ENCODE results near the gene KRT7.
"Not testable (repeated sequence)": the region's sequence is repeated elsewhere in the genome, so short reads cannot be mapped to it uniquely, and the experiment has no call there.

KRT7 gene

GRCh38 chr12:52251367-52252051, 18.5 kb downstream of the KRT7 start:
- no peak for DNase-seq (ENCODE audit: low read depth in 1 of 2, low spot score in 1 of 2)
- peaks cover 9% of the 10 kb centered on the region for H3K27me3 ChIP-seq (ENCODE audit: insufficient read depth, poor library complexity, severe bottlenecking)
- TF ChIP-seq GABPA (IDR thresholded peaks at IDR 0.05; ENCODE audit: low read depth) (no peak), REST (IDR thresholded peaks at IDR 0.05; ENCODE audit: insufficient replicate concordance, low read depth) (no peak), POLR2AphosphoS5 (IDR thresholded peaks at IDR 0.05; ENCODE audit: low read depth) (no peak), SPI1 (IDR thresholded peaks at IDR 0.05; ENCODE audit: borderline replicate concordance, low read depth) (no peak)
- TF ChIP-seq, protein P1, sequence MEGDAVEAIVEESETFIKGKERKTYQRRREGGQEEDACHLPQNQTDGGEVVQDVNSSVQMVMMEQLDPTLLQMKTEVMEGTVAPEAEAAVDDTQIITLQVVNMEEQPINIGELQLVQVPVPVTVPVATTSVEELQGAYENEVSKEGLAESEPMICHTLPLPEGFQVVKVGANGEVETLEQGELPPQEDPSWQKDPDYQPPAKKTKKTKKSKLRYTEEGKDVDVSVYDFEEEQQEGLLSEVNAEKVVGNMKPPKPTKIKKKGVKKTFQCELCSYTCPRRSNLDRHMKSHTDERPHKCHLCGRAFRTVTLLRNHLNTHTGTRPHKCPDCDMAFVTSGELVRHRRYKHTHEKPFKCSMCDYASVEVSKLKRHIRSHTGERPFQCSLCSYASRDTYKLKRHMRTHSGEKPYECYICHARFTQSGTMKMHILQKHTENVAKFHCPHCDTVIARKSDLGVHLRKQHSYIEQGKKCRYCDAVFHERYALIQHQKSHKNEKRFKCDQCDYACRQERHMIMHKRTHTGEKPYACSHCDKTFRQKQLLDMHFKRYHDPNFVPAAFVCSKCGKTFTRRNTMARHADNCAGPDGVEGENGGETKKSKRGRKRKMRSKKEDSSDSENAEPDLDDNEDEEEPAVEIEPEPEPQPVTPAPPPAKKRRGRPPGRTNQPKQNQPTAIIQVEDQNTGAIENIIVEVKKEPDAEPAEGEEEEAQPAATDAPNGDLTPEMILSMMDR (IDR thresholded peaks at IDR 0.05; ENCODE audit: insufficient read depth, low read length) = no peak
- no peak overlapping the region for H3K27ac ChIP-seq (replicated peaks)
- no peak overlapping the region for H3K4me3 ChIP-seq (replicated peaks; ENCODE audit: insufficient read depth, low read length)

GRCh38 chr12:52252175-52252615, 19.2 kb downstream of the KRT7 start:
- H3K27me3 ChIP-seq (ENCODE audit: insufficient read depth, poor library complexity, severe bottlenecking) = peaks cover 16% of the 10 kb centered on the region
- not testable (repeated sequence) for H3K4me3 ChIP-seq (replicated peaks; ENCODE audit: insufficient read depth, low read length); H3K27ac ChIP-seq (replicated peaks); DNase-seq (ENCODE audit: low read depth in 1 of 2, low spot score in 1 of 2)

- Histone ChIP-seq H3K27ac (replicated peaks) (no peak overlapping the region), H3K4me3 (replicated peaks; ENCODE audit: insufficient read depth, low read length) (no peak overlapping the region), H3K27me3 (ENCODE audit: insufficient read depth, poor library complexity, severe bottlenecking) (peaks cover 18% of the 10 kb centered on the region)
- no peak for TF ChIP-seq GABPA (IDR thresholded peaks at IDR 0.05; ENCODE audit: low read depth)
- no peak for TF ChIP-seq REST (IDR thresholded peaks at IDR 0.05; ENCODE audit: insufficient replicate concordance, low read depth)
- TF ChIP-seq SPI1 (IDR thresholded peaks at IDR 0.05; ENCODE audit: borderline replicate concordance, low read depth) = no peak
- TF ChIP-seq, protein P1 (IDR thresholded peaks at IDR 0.05; ENCODE audit: insufficient read depth, low read length) = no peak
- TF ChIP-seq POLR2AphosphoS5 (IDR thresholded peaks at IDR 0.05; ENCODE audit: low read depth) = no peak
- no peak for DNase-seq (ENCODE audit: low read depth in 1 of 2, low spot score in 1 of 2)
Measured at GRCh38 chr12:52252728-52253343, 19.8 kb downstream of the KRT7 start.

GRCh38 chr12:52253391-52254179, 20.5 kb downstream of the KRT7 start:
- no peak overlapping the region for H3K27ac ChIP-seq (replicated peaks)
- H3K27me3 ChIP-seq (ENCODE audit: insufficient read depth, poor library complexity, severe bottlenecking) = peaks cover 22% of the 10 kb centered on the region
- TF ChIP-seq, protein P1 (IDR thresholded peaks at IDR 0.05; ENCODE audit: insufficient read depth, low read length) = no peak
- TF ChIP-seq POLR2AphosphoS5 (IDR thresholded peaks at IDR 0.05; ENCODE audit: low read depth) (no peak), REST (IDR thresholded peaks at IDR 0.05; ENCODE audit: insufficient replicate concordance, low read depth) (no peak), SPI1 (IDR thresholded peaks at IDR 0.05; ENCODE audit: borderline replicate concordance, low read depth) (no peak), GABPA (IDR thresholded peaks at IDR 0.05; ENCODE audit: low read depth) (no peak)
- H3K4me3 ChIP-seq (replicated peaks; ENCODE audit: insufficient read depth, low read length) = no peak overlapping the region
- no peak for DNase-seq (ENCODE audit: low read depth in 1 of 2, low spot score in 1 of 2)
